ENCODE measurements around the gene SYPL1. TPM values are rescaled to one million over a fixed set of nuclear protein-coding genes. Genes with fewer than 3 reads are reported as not detected.

Gene SYPL1
- total and polyA plus RNA-seq, 5 donors from 2014 or later: 37.8 to 80.7 (median 62.3) TPM

GRCh38 chr7:106063024-106063423, 49.1 kb downstream of the SYPL1 start:
- H3K36me3 Mint-ChIP-seq: no peaks in the 10 kb centered on the region
- H3K9me3 Mint-ChIP-seq: no peaks in the 10 kb centered on the region
- H3K9me3 ChIP-seq (ENCODE audit: control insufficient read depth in 2 of 2, low read length in 2 of 2): no peaks in the 10 kb centered on the region
- H3K27me3 ChIP-seq (ENCODE audit: control insufficient read depth, insufficient read depth, low read length): no peaks in the 10 kb centered on the region
- H3K27ac Mint-ChIP-seq: no peak overlapping the region
- no peak overlapping the region for H3K4me3 Mint-ChIP-seq
- no peak overlapping the region for H3K27ac ChIP-seq (ENCODE audit: insufficient read depth, low read length, poor library complexity, severe bottlenecking)
- DNase-seq: no peak
- no peak overlapping the region for H3K4me3 ChIP-seq (ENCODE audit: low read depth, low read length)
- H3K36me3 ChIP-seq (ENCODE audit: control insufficient read depth, insufficient read depth, low read length): no peaks in the 10 kb centered on the region
- H3K4me1 Mint-ChIP-seq: peaks cover 0 to 25% (median 8%) of the 10 kb centered on the region in 4 donors
- peaks cover 7% of the 10 kb centered on the region for H3K4me1 ChIP-seq (ENCODE audit: control insufficient read depth, insufficient read depth, low read length, poor library complexity, severe bottlenecking)
- no peaks in the 10 kb centered on the region for H3K27me3 Mint-ChIP-seq
- no peak for ATAC-seq (ENCODE audit: low read depth in 2 of 2)

- peaks cover 0 to 30% (median 12%) of the 10 kb centered on the region in 4 donors for H3K4me1 Mint-ChIP-seq
- H3K9me3 ChIP-seq (ENCODE audit: control insufficient read depth in 2 of 2, low read length in 2 of 2): no peaks in the 10 kb centered on the region
These were observed 49.6 kb downstream of the SYPL1 start for GRCh38 chr7:106062521-106062931.

GRCh38 chr7:106062006-106062405, 50.1 kb downstream of the SYPL1 start:
- no peak overlapping the region for H3K4me3 Mint-ChIP-seq
- DNase-seq: no peak
- peaks cover 0 to 35% (median 14%) of the 10 kb centered on the region in 4 donors for H3K4me1 Mint-ChIP-seq
- Histone ChIP-seq H3K4me1 (ENCODE audit: control insufficient read depth, insufficient read depth, low read length, poor library complexity, severe bottlenecking) (peaks cover 11% of the 10 kb centered on the region), H3K9me3 (ENCODE audit: control insufficient read depth in 2 of 2, low read length in 2 of 2) (no peaks in the 10 kb centered on the region), H3K27ac (ENCODE audit: insufficient read depth, low read length, poor library complexity, severe bottlenecking) (no peak overlapping the region), H3K4me3 (ENCODE audit: low read depth, low read length) (no peak overlapping the region), H3K27me3 (ENCODE audit: control insufficient read depth, insufficient read depth, low read length) (no peaks in the 10 kb centered on the region), H3K36me3 (ENCODE audit: control insufficient read depth, insufficient read depth, low read length) (no peaks in the 10 kb centered on the region)
- H3K27me3 Mint-ChIP-seq: peaks cover 2% of the 10 kb centered on the region
- peak overlapping the region in 1 of 3 donors; percentile 16 for H3K27ac Mint-ChIP-seq
- H3K9me3 Mint-ChIP-seq: no peaks in the 10 kb centered on the region
- H3K36me3 Mint-ChIP-seq: no peaks in the 10 kb centered on the region
- no peak for ATAC-seq (ENCODE audit: low read depth in 2 of 2)

More at GRCh38 chr7:106062521-106062931, 49.6 kb downstream of the SYPL1 start:
- H3K36me3 ChIP-seq (ENCODE audit: control insufficient read depth, insufficient read depth, low read length): no peaks in the 10 kb centered on the region
- no peaks in the 10 kb centered on the region for H3K27me3 Mint-ChIP-seq
- DNase-seq (no peak), ATAC-seq (ENCODE audit: low read depth in 2 of 2) (no peak)
- H3K27me3 ChIP-seq (ENCODE audit: control insufficient read depth, insufficient read depth, low read length): no peaks in the 10 kb centered on the region
- H3K4me3 Mint-ChIP-seq: no peak overlapping the region
- no peaks in the 10 kb centered on the region for H3K36me3 Mint-ChIP-seq
- H3K27ac ChIP-seq (ENCODE audit: insufficient read depth, low read length, poor library complexity, severe bottlenecking): no peak overlapping the region
- H3K4me3 ChIP-seq (ENCODE audit: low read depth, low read length): no peak overlapping the region
- peaks cover 11% of the 10 kb centered on the region for H3K4me1 ChIP-seq (ENCODE audit: control insufficient read depth, insufficient read depth, low read length, poor library complexity, severe bottlenecking)
- no peaks in the 10 kb centered on the region for H3K9me3 Mint-ChIP-seq
- H3K27ac Mint-ChIP-seq: peak overlapping the region in 1 of 3 donors; percentile 16

GRCh38 chr7:106061301-106061979, 50.7 kb downstream of the SYPL1 start:
- Histone ChIP-seq H3K4me3 (ENCODE audit: low read depth, low read length) (no peak overlapping the region), H3K27me3 (ENCODE audit: control insufficient read depth, insufficient read depth, low read length) (no peaks in the 10 kb centered on the region), H3K36me3 (ENCODE audit: control insufficient read depth, insufficient read depth, low read length) (no peaks in the 10 kb centered on the region), H3K27ac (ENCODE audit: insufficient read depth, low read length, poor library complexity, severe bottlenecking) (no peak overlapping the region), H3K9me3 (ENCODE audit: control insufficient read depth in 2 of 2, low read length in 2 of 2) (no peaks in the 10 kb centered on the region), H3K4me1 (ENCODE audit: control insufficient read depth, insufficient read depth, low read length, poor library complexity, severe bottlenecking) (peaks cover 11% of the 10 kb centered on the region)
- H3K27me3 Mint-ChIP-seq: peaks cover 6% of the 10 kb centered on the region
- H3K36me3 Mint-ChIP-seq: no peaks in the 10 kb centered on the region
- no peak for DNase-seq
- H3K4me1 Mint-ChIP-seq: peaks cover 0 to 39% (median 16%) of the 10 kb centered on the region in 4 donors
- no peak overlapping the region for H3K4me3 Mint-ChIP-seq
- no peak overlapping the region for H3K27ac Mint-ChIP-seq
- ATAC-seq (ENCODE audit: low read depth in 2 of 2): no peak
- no peaks in the 10 kb centered on the region for H3K9me3 Mint-ChIP-seq

GRCh38 chr7:106060394-106060920, 51.7 kb downstream of the SYPL1 start:
- DNase-seq (no peak), ATAC-seq (ENCODE audit: low read depth in 2 of 2) (no peak)
- Mint-ChIP-seq H3K36me3 (no peaks in the 10 kb centered on the region), H3K27me3 (peaks cover 6% of the 10 kb centered on the region), H3K27ac (no peak overlapping the region), H3K9me3 (no peaks in the 10 kb centered on the region), H3K4me1 (peaks cover 0 to 39% (median 16%) of the 10 kb centered on the region in 4 donors), H3K4me3 (no peak overlapping the region)
- H3K27me3 ChIP-seq (ENCODE audit: control insufficient read depth, insufficient read depth, low read length): no peaks in the 10 kb centered on the region
- H3K27ac ChIP-seq (ENCODE audit: insufficient read depth, low read length, poor library complexity, severe bottlenecking): no peak overlapping the region
- no peak overlapping the region for H3K4me3 ChIP-seq (ENCODE audit: low read depth, low read length)
- H3K4me1 ChIP-seq (ENCODE audit: control insufficient read depth, insufficient read depth, low read length, poor library complexity, severe bottlenecking): peaks cover 11% of the 10 kb centered on the region
- no peaks in the 10 kb centered on the region for H3K36me3 ChIP-seq (ENCODE audit: control insufficient read depth, insufficient read depth, low read length)
- no peaks in the 10 kb centered on the region for H3K9me3 ChIP-seq (ENCODE audit: control insufficient read depth in 2 of 2, low read length in 2 of 2)

- no peak for ATAC-seq (ENCODE audit: low read depth in 2 of 2)
- Histone ChIP-seq H3K27ac (ENCODE audit: insufficient read depth, low read length, poor library complexity, severe bottlenecking) (no peak overlapping the region), H3K4me3 (ENCODE audit: low read depth, low read length) (no peak overlapping the region), H3K4me1 (ENCODE audit: control insufficient read depth, insufficient read depth, low read length, poor library complexity, severe bottlenecking) (peaks cover 11% of the 10 kb centered on the region), H3K27me3 (ENCODE audit: control insufficient read depth, insufficient read depth, low read length) (no peaks in the 10 kb centered on the region), H3K9me3 (ENCODE audit: control insufficient read depth in 2 of 2, low read length in 2 of 2) (no peaks in the 10 kb centered on the region), H3K36me3 (ENCODE audit: control insufficient read depth, insufficient read depth, low read length) (no peaks in the 10 kb centered on the region)
- H3K36me3 Mint-ChIP-seq: no peaks in the 10 kb centered on the region
- no peaks in the 10 kb centered on the region for H3K9me3 Mint-ChIP-seq
- H3K4me3 Mint-ChIP-seq: no peak overlapping the region
- peaks cover 6% of the 10 kb centered on the region for H3K27me3 Mint-ChIP-seq
- peaks cover 0 to 39% (median 16%) of the 10 kb centered on the region in 4 donors for H3K4me1 Mint-ChIP-seq
- peak overlapping the region in 1 of 3 donors; percentile 56 for H3K27ac Mint-ChIP-seq
- DNase-seq: no peak
These were observed 52.6 kb downstream of the SYPL1 start for GRCh38 chr7:106059556-106059955.

GRCh38 chr7:106058928-106059324, 53.2 kb downstream of the SYPL1 start:
- Mint-ChIP-seq H3K27ac (peak overlapping the region in 1 of 3 donors; percentile 77), H3K4me3 (no peak overlapping the region), H3K27me3 (peaks cover 6% of the 10 kb centered on the region), H3K4me1 (peaks cover 0 to 39% (median 16%) of the 10 kb centered on the region in 4 donors), H3K36me3 (no peaks in the 10 kb centered on the region), H3K9me3 (no peaks in the 10 kb centered on the region)
- DNase-seq (no peak), ATAC-seq (ENCODE audit: low read depth in 2 of 2) (no peak)
- Histone ChIP-seq H3K36me3 (ENCODE audit: control insufficient read depth, insufficient read depth, low read length) (no peaks in the 10 kb centered on the region), H3K27ac (ENCODE audit: insufficient read depth, low read length, poor library complexity, severe bottlenecking) (no peak overlapping the region), H3K4me1 (ENCODE audit: control insufficient read depth, insufficient read depth, low read length, poor library complexity, severe bottlenecking) (peaks cover 11% of the 10 kb centered on the region), H3K4me3 (ENCODE audit: low read depth, low read length) (no peak overlapping the region), H3K9me3 (ENCODE audit: control insufficient read depth in 2 of 2, low read length in 2 of 2) (no peaks in the 10 kb centered on the region), H3K27me3 (ENCODE audit: control insufficient read depth, insufficient read depth, low read length) (no peaks in the 10 kb centered on the region)
